Neural cell (in vitro differentiated cells): Measurements from ENCODE around the gene GPS2. TPM values are rescaled to one million over a fixed set of nuclear protein-coding genes. Genes with fewer than 3 reads are reported as not detected.

Experiments
- H2AFZ ChIP-seq: fragments of 200-600, 300-800 bp; sonication (generic), shearing (Covaris generic); 2 replicates; pipeline ENCODE4 v1.6.0; 2014; ENCODE audit warnings: low read depth, mild to moderate bottlenecking, antibody characterized with exemption, low read length, moderate library complexity
- H3F3A ChIP-seq: fragments of 200-600 bp; shearing (Covaris generic); 2 replicates; pipeline ENCODE4 v1.6.1; 2016; ENCODE audit warnings: mild to moderate bottlenecking, moderate library complexity, mixed read lengths, antibody characterized with exemption, low read length; ENCODE audit not compliant: insufficient read depth, poor library complexity, severe bottlenecking
- H3K27ac ChIP-seq: fragments of 200-600, 300-800 bp; sonication (generic), shearing (Covaris generic); 2 replicates; pipeline ENCODE4 v1.5.1; 2014; ENCODE audit warnings: mild to moderate bottlenecking, low read length, moderate library complexity
- H3K27me3 ChIP-seq: fragments of 300-800, 200-600 bp; sonication (generic), shearing (Covaris generic); 2 replicates; pipeline ENCODE4 v1.6.0; 2014; ENCODE audit warnings: mild to moderate bottlenecking, low read depth, low read length, moderate library complexity; ENCODE audit not compliant: insufficient read depth
- H3K36me3 ChIP-seq: fragments of 300-800, 200-600 bp; sonication (generic), shearing (Covaris generic); 2 replicates; pipeline ENCODE4 v1.5.1; 2014; ENCODE audit warnings: mild to moderate bottlenecking, antibody characterized with exemption, low read length, moderate library complexity; ENCODE audit not compliant: insufficient read depth
- H3K4me2 ChIP-seq: fragments of 300-800, 200-600 bp; sonication (generic), shearing (Covaris generic); 2 replicates; pipeline ENCODE4 v1.6.0; 2014; ENCODE audit warnings: mild to moderate bottlenecking, low read length
- H3K4me3 ChIP-seq: fragments of 300-800, 200-600 bp; sonication (generic), shearing (Covaris generic); 2 replicates; pipeline ENCODE4 v1.5.1; 2014; ENCODE audit warnings: mild to moderate bottlenecking, low read length, moderate library complexity
- H3K79me2 ChIP-seq: fragments of 200-600 bp; shearing (Covaris generic); replicated peaks from 2 replicates; pipeline ENCODE4 v1.6.0; 2014; ENCODE audit warnings: mild to moderate bottlenecking, low read length, moderate library complexity; ENCODE audit not compliant: insufficient read depth
- H3K9ac ChIP-seq: fragments of 300-800, 200-600 bp; sonication (generic), shearing (Covaris generic); 2 replicates; pipeline ENCODE4 v1.6.1; 2016; ENCODE audit warnings: mild to moderate bottlenecking, low read length, mixed read lengths
- H3K9me2 ChIP-seq: fragments of 200-600 bp; shearing (Covaris generic); 2 replicates; pipeline ENCODE4 v1.6.1; 2016; ENCODE audit warnings: mild to moderate bottlenecking, low read length, mixed read lengths; ENCODE audit not compliant: insufficient read depth
- H3K9me3 ChIP-seq: fragments of 200-600, 300-800 bp; sonication (generic), shearing (Covaris generic); 2 replicates; pipeline ENCODE4 v1.6.1; 2016; ENCODE audit warnings: mild to moderate bottlenecking, mixed run types, low read length, moderate library complexity, mixed read lengths
- H4K20me1 ChIP-seq: fragments of 200-600 bp; shearing (Covaris generic); 2 replicates; pipeline ENCODE4 v1.6.1; 2016; ENCODE audit warnings: mild to moderate bottlenecking, mixed run types; ENCODE audit not compliant: insufficient read depth
- EP300 ChIP-seq: fragments of 450-650 bp; conservative IDR thresholded peaks from 2 replicates; pipeline ENCODE4 v1.6.1; 2014; ENCODE audit warnings: antibody characterized with exemption, mild to moderate bottlenecking, moderate library complexity; ENCODE audit not compliant: poor library complexity, severe bottlenecking
- EZH2 ChIP-seq: fragments of 200-600, 300-800 bp; shearing (Covaris generic), sonication (generic); IDR thresholded peaks from 2 replicates; pipeline ENCODE4 v1.6.1; 2014; ENCODE audit warnings: antibody characterized with exemption, low read length, borderline replicate concordance, mild to moderate bottlenecking; ENCODE audit not compliant: insufficient read depth, poor library complexity, severe bottlenecking
- MXI1 ChIP-seq: fragments of 450-650 bp; conservative IDR thresholded peaks from 2 replicates; pipeline ENCODE4 v1.6.1; 2014; ENCODE audit warnings: antibody characterized with exemption, mild to moderate bottlenecking; ENCODE audit not compliant: poor library complexity, severe bottlenecking
- POLR2AphosphoS5 ChIP-seq: IDR thresholded peaks from 2 replicates; pipeline ENCODE4 v1.6.1; 2012
- RAD21 ChIP-seq: fragments of 450-650 bp; conservative IDR thresholded peaks from 2 replicates; pipeline ENCODE4 v1.6.1; 2014; ENCODE audit warnings: antibody characterized with exemption, mild to moderate bottlenecking, moderate library complexity
- SMC3 ChIP-seq: fragments of 450-650 bp; conservative IDR thresholded peaks from 2 replicates; pipeline ENCODE4 v1.6.1; 2014; ENCODE audit warnings: antibody characterized with exemption, mild to moderate bottlenecking, moderate library complexity; ENCODE audit not compliant: poor library complexity
- TAF1 ChIP-seq: IDR thresholded peaks from 2 replicates; pipeline ENCODE4 v1.6.1; 2012; ENCODE audit warnings: low read depth
- polyA plus RNA-seq: library from polyadenylated mRNA; depleted of rRNA; stranded (reverse); fragments of >200 nt; gene quantifications from 2 replicates; pipeline ENCODE4 v1.2.3, GENCODE V29; 2014
- small RNA-seq, 3 experiments: library from RNA; depleted of rRNA; stranded (forward); fragments of <200 nt; gene quantifications; one replicate each; pipeline ENCODE3, GENCODE V24; 2012
- TF ChIP-seq, protein P1 (sequence below): IDR thresholded peaks from 2 replicates; pipeline ENCODE4 v1.6.1; 2012; ENCODE audit warnings: borderline replicate concordance
- TF ChIP-seq, protein P2 (sequence below): fragments of 450-650 bp; IDR thresholded peaks from 2 replicates; pipeline ENCODE4 v1.5.1; 2014; ENCODE audit warnings: antibody characterized with exemption, mild to moderate bottlenecking, moderate library complexity; ENCODE audit not compliant: poor library complexity, severe bottlenecking

GPS2 gene
- polyA plus RNA-seq, 1 donor from 2014 or later = 108 TPM

- H3K4me3 ChIP-seq = no peak overlapping the region
Measured at GRCh38 chr17:7263801-7264078, 51.4 kb downstream of the GPS2 start.

GRCh38 chr17:7262935-7263800 is 52.0 kb downstream of the GPS2 start:
- Histone ChIP-seq H3K36me3 (peaks cover 4% of the 10 kb centered on the region), H3K9me3 (no peaks in the 10 kb centered on the region), H3K9ac (no peak overlapping the region), H3F3A (no peaks in the 10 kb centered on the region), H4K20me1 (no peaks in the 10 kb centered on the region), H3K4me3 (peak overlapping the region; percentile 43), H3K9me2 (no peaks in the 10 kb centered on the region), H3K79me2 (no peaks in the 10 kb centered on the region), H2AFZ (no peak overlapping the region), H3K27ac (no peak overlapping the region), H3K27me3 (peaks cover 60% of the 10 kb centered on the region), H3K4me2 (no peak overlapping the region)
- no peak for TF ChIP-seq MXI1
- TF ChIP-seq, protein P1, sequence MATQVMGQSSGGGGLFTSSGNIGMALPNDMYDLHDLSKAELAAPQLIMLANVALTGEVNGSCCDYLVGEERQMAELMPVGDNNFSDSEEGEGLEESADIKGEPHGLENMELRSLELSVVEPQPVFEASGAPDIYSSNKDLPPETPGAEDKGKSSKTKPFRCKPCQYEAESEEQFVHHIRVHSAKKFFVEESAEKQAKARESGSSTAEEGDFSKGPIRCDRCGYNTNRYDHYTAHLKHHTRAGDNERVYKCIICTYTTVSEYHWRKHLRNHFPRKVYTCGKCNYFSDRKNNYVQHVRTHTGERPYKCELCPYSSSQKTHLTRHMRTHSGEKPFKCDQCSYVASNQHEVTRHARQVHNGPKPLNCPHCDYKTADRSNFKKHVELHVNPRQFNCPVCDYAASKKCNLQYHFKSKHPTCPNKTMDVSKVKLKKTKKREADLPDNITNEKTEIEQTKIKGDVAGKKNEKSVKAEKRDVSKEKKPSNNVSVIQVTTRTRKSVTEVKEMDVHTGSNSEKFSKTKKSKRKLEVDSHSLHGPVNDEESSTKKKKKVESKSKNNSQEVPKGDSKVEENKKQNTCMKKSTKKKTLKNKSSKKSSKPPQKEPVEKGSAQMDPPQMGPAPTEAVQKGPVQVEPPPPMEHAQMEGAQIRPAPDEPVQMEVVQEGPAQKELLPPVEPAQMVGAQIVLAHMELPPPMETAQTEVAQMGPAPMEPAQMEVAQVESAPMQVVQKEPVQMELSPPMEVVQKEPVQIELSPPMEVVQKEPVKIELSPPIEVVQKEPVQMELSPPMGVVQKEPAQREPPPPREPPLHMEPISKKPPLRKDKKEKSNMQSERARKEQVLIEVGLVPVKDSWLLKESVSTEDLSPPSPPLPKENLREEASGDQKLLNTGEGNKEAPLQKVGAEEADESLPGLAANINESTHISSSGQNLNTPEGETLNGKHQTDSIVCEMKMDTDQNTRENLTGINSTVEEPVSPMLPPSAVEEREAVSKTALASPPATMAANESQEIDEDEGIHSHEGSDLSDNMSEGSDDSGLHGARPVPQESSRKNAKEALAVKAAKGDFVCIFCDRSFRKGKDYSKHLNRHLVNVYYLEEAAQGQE = no peak

More at GRCh38 chr17:7263801-7264078, 51.4 kb downstream of the GPS2 start:
- H3K9me3 ChIP-seq = no peaks in the 10 kb centered on the region
- H3K27ac ChIP-seq = no peak overlapping the region
- peaks cover 4% of the 10 kb centered on the region for H3K36me3 ChIP-seq
- no peaks in the 10 kb centered on the region for H3K9me2 ChIP-seq
- H2AFZ ChIP-seq = no peak overlapping the region
- TF ChIP-seq RAD21 = no peak
- no peak for TF ChIP-seq SMC3
- no peak for TF ChIP-seq MXI1
- TF ChIP-seq, protein P2, sequence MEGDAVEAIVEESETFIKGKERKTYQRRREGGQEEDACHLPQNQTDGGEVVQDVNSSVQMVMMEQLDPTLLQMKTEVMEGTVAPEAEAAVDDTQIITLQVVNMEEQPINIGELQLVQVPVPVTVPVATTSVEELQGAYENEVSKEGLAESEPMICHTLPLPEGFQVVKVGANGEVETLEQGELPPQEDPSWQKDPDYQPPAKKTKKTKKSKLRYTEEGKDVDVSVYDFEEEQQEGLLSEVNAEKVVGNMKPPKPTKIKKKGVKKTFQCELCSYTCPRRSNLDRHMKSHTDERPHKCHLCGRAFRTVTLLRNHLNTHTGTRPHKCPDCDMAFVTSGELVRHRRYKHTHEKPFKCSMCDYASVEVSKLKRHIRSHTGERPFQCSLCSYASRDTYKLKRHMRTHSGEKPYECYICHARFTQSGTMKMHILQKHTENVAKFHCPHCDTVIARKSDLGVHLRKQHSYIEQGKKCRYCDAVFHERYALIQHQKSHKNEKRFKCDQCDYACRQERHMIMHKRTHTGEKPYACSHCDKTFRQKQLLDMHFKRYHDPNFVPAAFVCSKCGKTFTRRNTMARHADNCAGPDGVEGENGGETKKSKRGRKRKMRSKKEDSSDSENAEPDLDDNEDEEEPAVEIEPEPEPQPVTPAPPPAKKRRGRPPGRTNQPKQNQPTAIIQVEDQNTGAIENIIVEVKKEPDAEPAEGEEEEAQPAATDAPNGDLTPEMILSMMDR = no peak
- no peak for TF ChIP-seq EP300
- TF ChIP-seq, protein P1 = no peak
- no peak for TF ChIP-seq TAF1
- TF ChIP-seq EZH2 = no peak
- no peak for TF ChIP-seq POLR2AphosphoS5
- H3F3A ChIP-seq = no peaks in the 10 kb centered on the region
- no peaks in the 10 kb centered on the region for H4K20me1 ChIP-seq
- H3K4me2 ChIP-seq = no peak overlapping the region
- H3K9ac ChIP-seq = no peak overlapping the region
- H3K27me3 ChIP-seq = peaks cover 60% of the 10 kb centered on the region
- H3K79me2 ChIP-seq = no peaks in the 10 kb centered on the region

Small RNAs within 50 kb of the gene (small RNA-seq; reads per million reads assigned to genes)
- gene AC026954.2 (0 reads per million in 3 experiments), gene RF00019 (0 to 1.2 (median 0) reads per million in 3 experiments)

Other genes starting within 250 kb of the GPS2 start
- gene CLEC10A, start 235.1 kb downstream of the GPS2 start, polyA plus RNA-seq = not detected in 2 replicates
- gene ASGR2, start 200.5 kb downstream of the GPS2 start, polyA plus RNA-seq = not detected in 2 replicates
- 75.6 and 80.2 TPM in 2 replicates for gene ASGR1, start 136.0 kb downstream of the GPS2 start, polyA plus RNA-seq
- 126 and 145 TPM in 2 replicates for gene DLG4, start 95.5 kb downstream of the GPS2 start, polyA plus RNA-seq
- 397 and 483 TPM in 2 replicates for gene ACADVL, start 95.4 kb downstream of the GPS2 start, polyA plus RNA-seq
- 41.1 and 59.2 TPM in 2 replicates for gene DVL2, start 80.8 kb downstream of the GPS2 start, polyA plus RNA-seq
- 55.7 and 60.3 TPM in 2 replicates for gene PHF23, start 75.9 kb downstream of the GPS2 start, polyA plus RNA-seq
- 384 and 512 TPM in 2 replicates for gene GABARAP, start 72.9 kb downstream of the GPS2 start, polyA plus RNA-seq
- 37.3 and 39.4 TPM in 2 replicates for gene CTDNEP1, start 63.6 kb downstream of the GPS2 start, polyA plus RNA-seq
- gene ELP5, start 63.1 kb downstream of the GPS2 start, polyA plus RNA-seq = 82.7 and 99.5 TPM in 2 replicates
- gene CLDN7, start 52.9 kb downstream of the GPS2 start, polyA plus RNA-seq = 0.27 TPM in 1 of 2 replicates, not detected in the other
- gene SLC2A4, start 33.6 kb downstream of the GPS2 start, polyA plus RNA-seq = not detected in 2 replicates
- 1.8 and 2.1 TPM in 2 replicates for gene YBX2, start 20.7 kb downstream of the GPS2 start, polyA plus RNA-seq
- gene EIF5A, start 7.7 kb downstream of the GPS2 start, polyA plus RNA-seq = 164 and 178 TPM in 2 replicates
- gene NEURL4, start 14.0 kb upstream of the GPS2 start, polyA plus RNA-seq = 58.4 and 61.0 TPM in 2 replicates
- gene ACAP1, start 21.2 kb upstream of the GPS2 start, polyA plus RNA-seq = 0.66 and 9.2 TPM in 2 replicates
- 2.8 TPM in 2 replicates for gene KCTD11, start 36.8 kb upstream of the GPS2 start, polyA plus RNA-seq
- not detected in 2 replicates for gene TMEM95, start 39.8 kb upstream of the GPS2 start, polyA plus RNA-seq
- 0.83 and 1.5 TPM in 2 replicates for gene TNK1, start 65.7 kb upstream of the GPS2 start, polyA plus RNA-seq
- 15.9 and 25.2 TPM in 2 replicates for gene PLSCR3, start 79.2 kb upstream of the GPS2 start, polyA plus RNA-seq
- gene TMEM256, start 88.7 kb upstream of the GPS2 start, polyA plus RNA-seq = 158 and 161 TPM in 2 replicates
- 13.8 and 21.5 TPM in 2 replicates for gene NLGN2, start 92.5 kb upstream of the GPS2 start, polyA plus RNA-seq
- gene SPEM1, start 105.0 kb upstream of the GPS2 start, polyA plus RNA-seq = not detected in 2 replicates
- not detected in 2 replicates for gene SPEM2, start 110.3 kb upstream of the GPS2 start, polyA plus RNA-seq
- gene SPEM3, start 113.5 kb upstream of the GPS2 start, polyA plus RNA-seq = not detected in 2 replicates
- gene TMEM102, start 120.1 kb upstream of the GPS2 start, polyA plus RNA-seq = 0.14 TPM in 1 of 2 replicates, not detected in the other
- gene FGF11, start 124.2 kb upstream of the GPS2 start, polyA plus RNA-seq = 15.8 and 16.4 TPM in 2 replicates
- gene CHRNB1, start 129.7 kb upstream of the GPS2 start, polyA plus RNA-seq = 17.9 and 18.2 TPM in 2 replicates
- 8.0 and 9.2 TPM in 2 replicates for gene ZBTB4, start 164.3 kb upstream of the GPS2 start, polyA plus RNA-seq
- not detected in 2 replicates for gene SLC35G6, start 166.1 kb upstream of the GPS2 start, polyA plus RNA-seq
- 9.1 and 22.6 TPM in 2 replicates for gene POLR2A, start 169.0 kb upstream of the GPS2 start, polyA plus RNA-seq
- not detected in 2 replicates for gene TNFSF12, start 233.7 kb upstream of the GPS2 start, polyA plus RNA-seq
- 0.15 TPM in 1 of 2 replicates, not detected in the other for gene TNFSF13, start 243.4 kb upstream of the GPS2 start, polyA plus RNA-seq
- gene SENP3, start 246.6 kb upstream of the GPS2 start, polyA plus RNA-seq = 148 and 151 TPM in 2 replicates